ENCODE measurements around the gene FLOT1. TPM values are rescaled to one million over a fixed set of nuclear protein-coding genes. Genes with fewer than 3 reads are reported as not detected.

The FLOT1 gene
- total and polyA plus RNA-seq, 11 donors, result 166 to 310 (median 225) TPM

DNA sequence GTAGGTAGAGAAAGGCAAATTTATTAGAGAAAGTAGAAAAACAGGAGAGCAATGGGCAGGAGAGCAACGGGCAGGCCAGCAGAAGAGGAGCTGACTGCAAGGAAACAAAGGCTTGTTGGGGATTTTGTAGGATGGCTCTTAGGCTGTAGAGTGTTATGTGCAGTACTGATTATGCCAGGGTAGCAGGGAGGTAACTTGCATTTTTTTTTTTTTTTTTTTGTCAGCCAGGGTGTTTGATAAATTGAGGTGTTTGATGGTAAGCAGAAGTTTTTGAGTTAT is 38.1 kb upstream of the FLOT1 start:
- intact Hi-C loops (cut with DNase I), result loop anchor here in 7 of 10 donors (2.0 to 5.0 kb wide), 3 partner anchors 28 to 38 kb away; partner anchors contain the start of genes FLOT1 (in 7 of the 7) and IER3 (in 6 of the 7)
- H3K4me1 ChIP-seq, result peaks cover 0 to 88% (median 44%) of the 10 kb centered on the region in 12 donors
- H3K27ac ChIP-seq, result peak overlapping the region in 11 of 12 donors; percentile 82 to 97 (median 94)

DNA sequence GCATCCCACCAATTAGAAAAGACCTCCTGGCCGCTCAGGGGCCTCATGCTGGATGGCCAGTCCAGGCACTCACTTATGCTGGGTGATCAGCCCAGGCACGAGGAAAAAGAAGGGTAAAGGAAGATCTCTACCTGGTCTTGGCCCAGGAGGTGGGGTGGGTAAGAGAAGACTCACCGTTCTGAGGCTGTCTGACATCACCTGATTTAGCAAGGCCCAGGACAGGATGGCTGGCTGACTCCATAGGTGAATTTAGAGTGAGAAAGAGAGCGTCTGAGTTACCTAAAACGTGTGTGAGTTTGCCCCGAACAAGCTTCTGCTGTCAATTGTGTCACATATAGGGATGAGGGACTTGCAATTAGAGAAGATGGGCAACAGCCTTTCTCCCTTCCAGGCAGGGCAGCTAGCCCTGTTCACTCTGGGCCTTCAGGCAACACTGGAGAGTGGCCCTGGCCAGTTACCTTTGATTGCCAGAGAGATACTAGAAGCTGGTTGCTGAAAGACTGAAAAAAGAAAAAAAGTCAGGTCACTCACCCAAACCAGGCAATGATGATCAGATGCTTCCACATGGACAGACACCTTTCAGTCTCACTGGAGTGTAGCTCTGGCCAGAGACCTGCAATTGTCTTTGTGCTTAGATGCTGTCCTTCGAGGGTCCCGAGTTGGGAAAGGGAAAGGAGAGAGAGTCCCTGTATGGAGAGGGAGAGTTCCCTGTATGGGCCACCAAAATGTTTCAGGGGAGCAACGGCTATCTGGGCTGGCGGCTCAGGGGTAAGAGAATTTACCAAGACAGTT is 37.6 kb upstream of the FLOT1 start:
- intact Hi-C loops (cut with DNase I), result loop anchor here in 9 of 10 donors (2.0 to 5.0 kb wide), 3 partner anchors 27 to 38 kb away; partner anchors contain the start of genes FLOT1 (in 9 of the 9) and IER3 (in 8 of the 9)
- H3K36me3 ChIP-seq, result no peaks in the 10 kb centered on the region
- no peak for TF ChIP-seq POLR2A (IDR thresholded peaks at IDR 0.05)
- TF ChIP-seq, protein P1, sequence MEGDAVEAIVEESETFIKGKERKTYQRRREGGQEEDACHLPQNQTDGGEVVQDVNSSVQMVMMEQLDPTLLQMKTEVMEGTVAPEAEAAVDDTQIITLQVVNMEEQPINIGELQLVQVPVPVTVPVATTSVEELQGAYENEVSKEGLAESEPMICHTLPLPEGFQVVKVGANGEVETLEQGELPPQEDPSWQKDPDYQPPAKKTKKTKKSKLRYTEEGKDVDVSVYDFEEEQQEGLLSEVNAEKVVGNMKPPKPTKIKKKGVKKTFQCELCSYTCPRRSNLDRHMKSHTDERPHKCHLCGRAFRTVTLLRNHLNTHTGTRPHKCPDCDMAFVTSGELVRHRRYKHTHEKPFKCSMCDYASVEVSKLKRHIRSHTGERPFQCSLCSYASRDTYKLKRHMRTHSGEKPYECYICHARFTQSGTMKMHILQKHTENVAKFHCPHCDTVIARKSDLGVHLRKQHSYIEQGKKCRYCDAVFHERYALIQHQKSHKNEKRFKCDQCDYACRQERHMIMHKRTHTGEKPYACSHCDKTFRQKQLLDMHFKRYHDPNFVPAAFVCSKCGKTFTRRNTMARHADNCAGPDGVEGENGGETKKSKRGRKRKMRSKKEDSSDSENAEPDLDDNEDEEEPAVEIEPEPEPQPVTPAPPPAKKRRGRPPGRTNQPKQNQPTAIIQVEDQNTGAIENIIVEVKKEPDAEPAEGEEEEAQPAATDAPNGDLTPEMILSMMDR (IDR thresholded peaks at IDR 0.05), result no peak
- DNase-seq, result no peak
- peaks cover 0 to 85% (median 44%) of the 10 kb centered on the region in 12 donors for H3K4me1 ChIP-seq
- H3K27me3 ChIP-seq, result no peaks in the 10 kb centered on the region
- H3K4me3 ChIP-seq, result peak overlapping the region in 1 of 12 donors; percentile 33
- ATAC-seq, result no peak
- H3K9me3 ChIP-seq, result no peaks in the 10 kb centered on the region
- peak overlapping the region; percentile 72 to 97 (median 94) for H3K27ac ChIP-seq
- WGBS, 4 donors, result 88 to 92% (median 90%) methylated on average over 10 of the region's 10 CpGs

More for the DNA sequence above, 38.1 kb upstream of the FLOT1 start:
- no peak for ATAC-seq
- no peak for DNase-seq
- no peaks in the 10 kb centered on the region for H3K36me3 ChIP-seq
- H3K9me3 ChIP-seq, result no peaks in the 10 kb centered on the region
- whole genome bisulfite sequencing, 4 donors, result 89 to 100% (median 98%) methylated on average over 1 of the region's 1 CpG
- no peak overlapping the region for H3K4me3 ChIP-seq
- H3K27me3 ChIP-seq, result no peaks in the 10 kb centered on the region
- no peak for TF ChIP-seq POLR2A (IDR thresholded peaks at IDR 0.05)
- TF ChIP-seq, protein P1 (IDR thresholded peaks at IDR 0.05), result no peak

DNA sequence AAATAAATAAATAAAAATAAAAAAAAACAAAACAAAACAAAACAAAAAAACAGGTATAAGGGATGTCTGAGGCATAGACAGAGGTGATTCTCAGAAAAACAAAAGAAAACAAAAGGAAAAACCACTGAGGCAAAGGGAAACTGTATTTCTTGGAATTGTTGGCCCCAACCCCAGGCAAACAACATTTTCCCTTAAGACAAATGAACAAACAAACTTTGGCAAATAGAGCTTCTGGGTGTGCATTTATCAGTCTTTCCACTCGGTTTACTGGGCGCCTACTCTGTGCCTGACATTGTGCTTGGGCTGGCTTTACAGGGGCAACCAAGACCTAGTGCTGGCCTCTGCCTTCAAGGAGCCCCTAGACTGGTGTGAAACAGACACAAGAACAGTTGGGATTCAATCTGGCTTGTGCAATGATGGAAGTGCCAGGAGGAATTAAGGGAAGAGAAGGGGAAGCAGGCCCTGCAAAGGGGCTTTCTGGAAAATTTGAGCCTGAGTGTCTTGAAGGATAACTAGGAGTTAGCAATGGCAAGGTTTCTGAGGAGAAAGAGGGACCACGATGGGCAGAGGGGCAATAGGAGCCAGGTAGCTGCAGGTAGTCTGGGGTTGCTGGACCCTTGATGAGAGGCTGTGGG is 35.6 kb upstream of the FLOT1 start:
- intact Hi-C loops (cut with DNase I), result loop anchor here in 2 of 10 donors (5.0 kb wide), 1 partner anchor 36 kb away; the partner anchor contains the start of genes FLOT1 (in 2 of the 2) and IER3 (in 2 of the 2)
- Histone ChIP-seq H3K36me3 (no peaks in the 10 kb centered on the region), H3K4me3 (no peak overlapping the region), H3K27me3 (no peaks in the 10 kb centered on the region), H3K4me1 (peaks cover 0 to 75% (median 45%) of the 10 kb centered on the region in 12 donors), H3K9me3 (no peaks in the 10 kb centered on the region), H3K27ac (peak overlapping the region; percentile 72 to 97 (median 94))
- DNase-seq (no peak), ATAC-seq (no peak)
- TF ChIP-seq POLR2A (IDR thresholded peaks at IDR 0.05), result no peak
- TF ChIP-seq, protein P1 (IDR thresholded peaks at IDR 0.05), result no peak
- WGBS, 4 donors, result 80 to 84% (median 81%) methylated on average over 3 of the region's 3 CpGs

DNA sequence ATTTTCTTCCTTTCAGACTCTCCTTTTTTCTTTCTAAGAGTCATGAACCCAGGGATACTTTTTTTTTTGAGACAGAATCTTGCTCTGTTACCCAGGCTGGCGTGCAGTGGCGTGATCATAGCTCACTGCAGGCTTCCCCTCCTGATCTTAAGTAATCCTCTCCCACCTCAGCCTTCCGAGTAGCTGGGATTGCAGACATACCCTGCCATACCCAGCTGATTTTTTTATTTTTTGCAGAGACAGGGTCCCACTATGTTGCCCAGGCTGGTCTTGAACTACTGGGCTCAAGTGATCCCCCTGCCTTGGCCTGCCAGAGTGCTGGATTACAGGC is 34.6 kb upstream of the FLOT1 start:
- 96 to 100% (median 98%) methylated on average over 3 of the region's 3 CpGs for WGBS, 4 donors
- ATAC-seq (no peak), DNase-seq (no peak)
- Histone ChIP-seq H3K27ac (peak overlapping the region in 2 of 12 donors; percentile 93 to 94), H3K27me3 (no peaks in the 10 kb centered on the region), H3K4me1 (peaks cover 0 to 65% (median 40%) of the 10 kb centered on the region in 12 donors), H3K36me3 (no peaks in the 10 kb centered on the region), H3K9me3 (no peaks in the 10 kb centered on the region), H3K4me3 (no peak overlapping the region)
- TF ChIP-seq, protein P1 (IDR thresholded peaks at IDR 0.05), result no peak
- no peak for TF ChIP-seq POLR2A (IDR thresholded peaks at IDR 0.05)
- intact Hi-C loops (cut with DNase I), result loop anchor here in 2 of 10 donors (5.0 kb wide), 1 partner anchor 35 kb away; the partner anchor contains the start of genes FLOT1 (in 2 of the 2) and IER3 (in 2 of the 2)
